ENCODE data around the gene KYAT1. TPM values are rescaled to one million over a fixed set of nuclear protein-coding genes. Genes with fewer than 3 reads are reported as not detected.

KYAT1 gene
- polyA plus RNA-seq, 1 donor (not counting 4 experiments of a cell fraction or from before 2014, with no cell fraction given) = 10.9 TPM

DNA sequence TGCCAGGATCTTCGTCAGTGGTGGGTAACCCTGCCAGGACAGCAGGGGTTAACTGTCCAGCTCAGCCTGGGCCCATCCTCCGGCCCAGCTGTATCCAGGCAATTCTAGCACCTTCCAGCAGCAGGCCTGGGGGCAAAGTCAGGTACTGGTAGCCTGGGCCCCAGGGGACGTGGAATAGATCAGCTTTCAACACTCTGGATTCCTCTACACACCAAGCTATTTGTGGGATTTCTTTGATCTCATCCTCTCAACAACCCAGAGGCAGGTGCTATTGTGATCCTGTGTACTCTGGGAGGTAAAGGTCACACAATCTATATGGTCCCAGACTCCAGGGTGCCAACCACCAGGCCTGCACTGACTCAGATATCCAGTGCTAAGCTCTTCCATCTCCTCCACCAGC, 43.4 kb downstream of the KYAT1 start:
- H3K36me3 ChIP-seq (ENCODE audit: control insufficient read depth in 2 of 2, extremely low read depth in 1 of 2, insufficient read depth in 2 of 2, low read length in 2 of 2) = peaks cover 9 to 12% of the 10 kb centered on the region in 2 experiments
- H3K4me1 ChIP-seq (ENCODE audit: control insufficient read depth, extremely low read depth, insufficient read depth, low read length) = no peaks in the 10 kb centered on the region
- no peak for FAIRE-seq
- dilution Hi-C loops (cut with MboI; ENCODE audit: extremely low pct_ligation_motif_present, low sequenced_read_pairs) = no loop called here
- no peak overlapping the region for H3K27ac ChIP-seq (ENCODE audit: control insufficient read depth, insufficient read depth, low read length)
- H3K4me3 ChIP-seq (ENCODE audit: control insufficient read depth in 2 of 3, extremely low read depth in 1 of 3, insufficient read depth in 2 of 3, low read depth in 1 of 3, low read length in 3 of 3) = no peak overlapping the region
- DNase-seq (ENCODE audit: low read depth, low spot score) = no peak
- no peak for TF ChIP-seq EZH2 (IDR thresholded peaks at IDR 0.05; ENCODE audit: low read length)
- TF ChIP-seq, protein P1, sequence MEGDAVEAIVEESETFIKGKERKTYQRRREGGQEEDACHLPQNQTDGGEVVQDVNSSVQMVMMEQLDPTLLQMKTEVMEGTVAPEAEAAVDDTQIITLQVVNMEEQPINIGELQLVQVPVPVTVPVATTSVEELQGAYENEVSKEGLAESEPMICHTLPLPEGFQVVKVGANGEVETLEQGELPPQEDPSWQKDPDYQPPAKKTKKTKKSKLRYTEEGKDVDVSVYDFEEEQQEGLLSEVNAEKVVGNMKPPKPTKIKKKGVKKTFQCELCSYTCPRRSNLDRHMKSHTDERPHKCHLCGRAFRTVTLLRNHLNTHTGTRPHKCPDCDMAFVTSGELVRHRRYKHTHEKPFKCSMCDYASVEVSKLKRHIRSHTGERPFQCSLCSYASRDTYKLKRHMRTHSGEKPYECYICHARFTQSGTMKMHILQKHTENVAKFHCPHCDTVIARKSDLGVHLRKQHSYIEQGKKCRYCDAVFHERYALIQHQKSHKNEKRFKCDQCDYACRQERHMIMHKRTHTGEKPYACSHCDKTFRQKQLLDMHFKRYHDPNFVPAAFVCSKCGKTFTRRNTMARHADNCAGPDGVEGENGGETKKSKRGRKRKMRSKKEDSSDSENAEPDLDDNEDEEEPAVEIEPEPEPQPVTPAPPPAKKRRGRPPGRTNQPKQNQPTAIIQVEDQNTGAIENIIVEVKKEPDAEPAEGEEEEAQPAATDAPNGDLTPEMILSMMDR (optimal IDR thresholded peaks at IDR 0.05 in 1 of 3, IDR thresholded peaks at IDR 0.05 in 1 of 3, conservative IDR thresholded peaks at IDR 0.05 in 1 of 3; ENCODE audit: extremely low read depth in 1 of 3, insufficient read depth in 2 of 3, low read length in 3 of 3) = no peak
- no peak overlapping the region for H2AFZ ChIP-seq (ENCODE audit: control insufficient read depth, low read length)
- H4K20me1 ChIP-seq (ENCODE audit: control insufficient read depth, extremely low read depth, insufficient read depth, low read length) = no peaks in the 10 kb centered on the region
- H3K79me2 ChIP-seq (ENCODE audit: control insufficient read depth, insufficient read depth, low read length) = no peaks in the 10 kb centered on the region
- no peak overlapping the region for H3K4me2 ChIP-seq (ENCODE audit: control insufficient read depth, extremely low read depth, insufficient read depth, low read depth, low read length)
- H3K9me1 ChIP-seq (ENCODE audit: control insufficient read depth, extremely low read depth, insufficient read depth, low read length) = no peaks in the 10 kb centered on the region
- no peak overlapping the region for H3K9ac ChIP-seq (ENCODE audit: control insufficient read depth, extremely low read depth, insufficient read depth, low read length)
- no peaks in the 10 kb centered on the region for H3K9me3 ChIP-seq (ENCODE audit: control insufficient read depth, low read depth, low read length)
- H3K27me3 ChIP-seq (ENCODE audit: control insufficient read depth, extremely low read depth, insufficient read depth, low read length) = no peaks in the 10 kb centered on the region

GRCh38 chr9:128836509-128837145, 45.1 kb downstream of the KYAT1 start:
- Histone ChIP-seq H3K9me1 (ENCODE audit: control insufficient read depth, extremely low read depth, insufficient read depth, low read length) (no peaks in the 10 kb centered on the region), H3K36me3 (ENCODE audit: control insufficient read depth in 2 of 2, extremely low read depth in 1 of 2, insufficient read depth in 2 of 2, low read length in 2 of 2) (peaks cover 13 to 16% of the 10 kb centered on the region in 2 experiments), H3K27me3 (ENCODE audit: control insufficient read depth, extremely low read depth, insufficient read depth, low read length) (no peaks in the 10 kb centered on the region), H3K4me3 (ENCODE audit: control insufficient read depth in 2 of 3, extremely low read depth in 1 of 3, insufficient read depth in 2 of 3, low read depth in 1 of 3, low read length in 3 of 3) (no peak overlapping the region), H4K20me1 (ENCODE audit: control insufficient read depth, extremely low read depth, insufficient read depth, low read length) (no peaks in the 10 kb centered on the region), H2AFZ (ENCODE audit: control insufficient read depth, low read length) (no peak overlapping the region), H3K9ac (ENCODE audit: control insufficient read depth, extremely low read depth, insufficient read depth, low read length) (no peak overlapping the region), H3K79me2 (ENCODE audit: control insufficient read depth, insufficient read depth, low read length) (no peaks in the 10 kb centered on the region), H3K27ac (ENCODE audit: control insufficient read depth, insufficient read depth, low read length) (no peak overlapping the region), H3K9me3 (ENCODE audit: control insufficient read depth, low read depth, low read length) (no peaks in the 10 kb centered on the region), H3K4me2 (ENCODE audit: control insufficient read depth, extremely low read depth, insufficient read depth, low read depth, low read length) (no peak overlapping the region), H3K4me1 (ENCODE audit: control insufficient read depth, extremely low read depth, insufficient read depth, low read length) (no peaks in the 10 kb centered on the region)
- FAIRE-seq (no peak), DNase-seq (ENCODE audit: low read depth, low spot score) (no peak)
- dilution Hi-C loops (cut with MboI; ENCODE audit: extremely low pct_ligation_motif_present, low sequenced_read_pairs) = no loop called here
- TF ChIP-seq, protein P1 (optimal IDR thresholded peaks at IDR 0.05 in 1 of 3, IDR thresholded peaks at IDR 0.05 in 1 of 3, conservative IDR thresholded peaks at IDR 0.05 in 1 of 3; ENCODE audit: extremely low read depth in 1 of 3, insufficient read depth in 2 of 3, low read length in 3 of 3) = no peak
- TF ChIP-seq EZH2 (IDR thresholded peaks at IDR 0.05; ENCODE audit: low read length) = no peak

Data from keratinocyte (primary cell).